ENCODE data around the gene TTC13.

DNA sequence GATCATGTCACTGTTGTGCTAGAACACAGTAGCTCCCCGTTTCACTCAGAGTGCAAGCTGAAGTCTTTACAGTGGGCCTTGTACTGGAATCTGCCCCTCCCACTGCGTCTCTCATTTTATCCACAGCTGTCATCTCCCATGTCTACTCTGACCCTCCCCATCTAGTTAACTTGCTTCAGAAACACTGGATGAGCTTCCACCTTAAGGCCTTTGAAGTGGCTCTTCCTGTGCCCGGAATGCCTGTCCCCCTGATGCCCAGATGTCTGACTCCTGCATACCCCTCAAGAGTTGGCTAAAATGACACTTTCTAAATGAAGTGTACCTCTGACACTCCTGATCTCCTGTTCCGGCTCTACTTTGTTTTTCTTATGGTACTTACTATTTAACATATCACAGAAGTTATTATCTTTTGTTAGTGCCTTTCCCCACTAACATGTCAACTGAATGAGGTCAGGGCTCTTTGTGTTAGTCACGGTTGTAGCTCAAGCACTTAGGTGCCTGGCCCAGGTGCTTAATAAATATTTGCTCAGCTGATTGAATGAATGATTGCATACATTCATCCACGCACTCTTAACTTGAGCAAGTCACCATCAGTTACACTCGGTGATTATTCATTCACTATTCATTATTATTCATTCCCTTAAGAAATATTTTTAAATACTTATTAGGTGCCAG lies 13.6 kb upstream of the TTC13 start:
- TF ChIP-seq, protein P1, sequence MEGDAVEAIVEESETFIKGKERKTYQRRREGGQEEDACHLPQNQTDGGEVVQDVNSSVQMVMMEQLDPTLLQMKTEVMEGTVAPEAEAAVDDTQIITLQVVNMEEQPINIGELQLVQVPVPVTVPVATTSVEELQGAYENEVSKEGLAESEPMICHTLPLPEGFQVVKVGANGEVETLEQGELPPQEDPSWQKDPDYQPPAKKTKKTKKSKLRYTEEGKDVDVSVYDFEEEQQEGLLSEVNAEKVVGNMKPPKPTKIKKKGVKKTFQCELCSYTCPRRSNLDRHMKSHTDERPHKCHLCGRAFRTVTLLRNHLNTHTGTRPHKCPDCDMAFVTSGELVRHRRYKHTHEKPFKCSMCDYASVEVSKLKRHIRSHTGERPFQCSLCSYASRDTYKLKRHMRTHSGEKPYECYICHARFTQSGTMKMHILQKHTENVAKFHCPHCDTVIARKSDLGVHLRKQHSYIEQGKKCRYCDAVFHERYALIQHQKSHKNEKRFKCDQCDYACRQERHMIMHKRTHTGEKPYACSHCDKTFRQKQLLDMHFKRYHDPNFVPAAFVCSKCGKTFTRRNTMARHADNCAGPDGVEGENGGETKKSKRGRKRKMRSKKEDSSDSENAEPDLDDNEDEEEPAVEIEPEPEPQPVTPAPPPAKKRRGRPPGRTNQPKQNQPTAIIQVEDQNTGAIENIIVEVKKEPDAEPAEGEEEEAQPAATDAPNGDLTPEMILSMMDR (IDR thresholded peaks at IDR 0.05), result no peak
- no peak for TF ChIP-seq POLR2A (IDR thresholded peaks at IDR 0.05)
